ENCODE results near the gene TMEM175.

TMEM175 gene

DNA sequence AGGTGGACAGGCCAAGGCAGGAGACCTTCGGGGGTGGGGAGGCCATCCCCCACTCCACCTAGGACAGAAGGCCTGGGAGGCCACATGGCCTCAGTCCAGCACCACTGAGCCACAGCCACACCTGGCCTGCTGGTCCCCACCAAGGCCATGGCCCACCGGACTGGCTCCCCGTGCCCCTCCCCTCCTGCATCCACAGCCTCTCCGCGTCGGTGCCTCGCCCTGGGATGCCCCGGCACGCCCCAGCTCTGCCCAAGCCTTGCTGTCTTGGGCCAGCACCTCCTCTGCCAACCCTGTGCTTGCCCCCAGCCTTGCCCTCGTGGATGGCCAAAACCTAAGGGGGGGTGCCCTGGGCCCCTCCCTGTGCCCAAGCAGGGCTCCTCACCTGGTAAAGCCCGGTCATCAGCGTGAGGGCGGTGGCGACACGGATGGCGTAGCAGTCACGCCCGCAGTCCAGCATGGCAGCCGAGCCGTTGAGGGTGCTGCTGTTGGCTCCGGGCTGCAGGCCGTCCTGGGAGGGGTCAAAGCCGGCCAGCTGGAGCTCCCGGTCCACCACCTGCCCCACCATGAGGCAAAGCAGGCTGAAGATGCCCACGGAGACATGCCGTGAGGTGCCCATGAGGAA, 58.6 kb downstream of the TMEM175 start:
- no peak for TF ChIP-seq CTCF (IDR thresholded peaks at IDR 0.05; ENCODE audit: unreplicated experiment in 3 of 3)
- Mint-ChIP-seq H3K27me3 (ENCODE audit: low read depth) (peaks cover 9% of the 10 kb centered on the region), H3K9me3 (no peaks in the 10 kb centered on the region), H3K36me3 (ENCODE audit: low read depth) (no peaks in the 10 kb centered on the region), H3K4me1 (peaks cover 6% of the 10 kb centered on the region), H3K4me3 (no peak overlapping the region), H3K27ac (no peak overlapping the region)

GRCh38 chr4:991451-992296, 59.4 kb downstream of the TMEM175 start:
- H3K36me3 Mint-ChIP-seq (ENCODE audit: low read depth) = no peaks in the 10 kb centered on the region
- peak overlapping the region in 1 of 3 experiments; percentile 96 for H3K27ac Mint-ChIP-seq
- no peak for TF ChIP-seq CTCF (IDR thresholded peaks at IDR 0.05; ENCODE audit: unreplicated experiment in 3 of 3)
- peaks cover 12% of the 10 kb centered on the region for H3K27me3 Mint-ChIP-seq (ENCODE audit: low read depth)
- H3K4me3 Mint-ChIP-seq = no peak overlapping the region
- no peaks in the 10 kb centered on the region for H3K4me1 Mint-ChIP-seq
- no peaks in the 10 kb centered on the region for H3K9me3 Mint-ChIP-seq

GRCh38 chr4:992297-993110, 60.2 kb downstream of the TMEM175 start:
- Mint-ChIP-seq H3K4me3 (peak overlapping the region in 2 of 3 experiments; percentile 38 to 54), H3K9me3 (no peaks in the 10 kb centered on the region), H3K36me3 (ENCODE audit: low read depth) (no peaks in the 10 kb centered on the region), H3K27me3 (ENCODE audit: low read depth) (peaks cover 17% of the 10 kb centered on the region), H3K4me1 (no peaks in the 10 kb centered on the region), H3K27ac (peak overlapping the region; percentile 61 to 96 (median 65))
- TF ChIP-seq CTCF (IDR thresholded peaks at IDR 0.05; ENCODE audit: unreplicated experiment in 3 of 3) = no peak

DNA sequence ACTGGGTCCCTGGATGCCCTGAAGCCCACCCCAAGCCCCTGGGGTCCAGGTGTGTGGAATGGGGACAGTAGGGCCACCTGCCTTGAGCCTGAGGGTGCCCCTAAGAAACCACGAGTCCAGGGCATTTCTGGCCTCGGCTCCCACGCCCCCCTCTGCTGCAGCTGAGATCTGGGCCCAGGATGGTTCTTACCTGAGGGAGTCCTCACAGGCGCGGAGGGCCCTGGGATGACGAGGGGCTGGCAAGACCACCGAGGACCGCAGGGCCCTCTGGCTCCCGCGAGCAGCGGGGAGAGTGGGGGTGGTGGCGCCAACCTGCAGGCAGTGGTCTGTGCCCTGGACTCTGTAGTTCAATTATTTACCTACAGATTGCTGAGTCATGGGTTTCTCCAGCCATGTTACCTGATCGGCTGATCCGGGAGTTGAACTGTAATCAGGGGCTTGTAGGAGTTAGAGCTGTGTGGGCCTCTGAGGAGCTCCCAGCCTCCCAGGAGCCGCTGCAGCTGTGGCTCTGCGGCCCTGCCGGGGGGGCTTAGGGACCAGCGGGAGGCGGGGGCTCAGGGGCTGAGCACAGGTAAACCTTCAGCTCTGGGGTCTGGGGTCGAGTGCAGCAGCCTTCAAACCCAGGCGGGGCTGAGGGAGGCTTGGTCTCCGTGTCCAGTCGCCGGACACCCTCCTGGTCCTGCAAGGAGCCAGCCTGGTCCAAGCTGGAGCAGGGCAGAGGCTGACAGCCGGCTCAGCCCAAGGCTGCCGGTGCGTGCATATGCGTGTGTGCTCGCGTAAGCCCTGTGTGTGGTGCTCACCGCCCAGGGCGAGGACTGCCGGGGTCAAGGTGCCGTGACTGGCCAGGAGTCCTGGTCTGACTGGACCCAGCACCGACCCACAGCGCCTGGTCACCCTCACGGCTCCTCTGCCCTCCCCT, 61.1 kb downstream of the TMEM175 start, which contains the start of gene SLC26A1:
Gene SLC26A1 (minus strand): TSS at position 294 of the 919 bp plus-strand sequence. CDS start 1,701 bp downstream, outside the sequence.
- Mint-ChIP-seq H3K27ac (peak within 1 kb of the TSS; percentile 64 to 96 (median 65)), H3K4me3 (peak within 1 kb of the TSS in 2 of 3 experiments; percentile 38 to 54), H3K36me3 (ENCODE audit: low read depth) (no peaks in the 10 kb centered on the region), H3K9me3 (no peaks in the 10 kb centered on the region), H3K4me1 (no peaks in the 10 kb centered on the region), H3K27me3 (ENCODE audit: low read depth) (peaks cover 24% of the 10 kb centered on the region)
- TF ChIP-seq CTCF (IDR thresholded peaks at IDR 0.05; ENCODE audit: unreplicated experiment in 3 of 3) = no peak
